Fibroblast of the aortic adventitia (primary cell): ENCODE results near the gene DLGAP1. TPM values are rescaled to one million over a fixed set of nuclear protein-coding genes. Genes with fewer than 3 reads are reported as not detected.

Experiments
- DNase-seq: peaks from one replicate; pipeline ENCODE4 v3.0.0-alpha.2; 2010; ENCODE audit warnings: low read depth
- H3K4me3 ChIP-seq: 2 replicates; pipeline ENCODE4 v1.5.1; 2011; ENCODE audit warnings: low read depth, mild to moderate bottlenecking, control low read depth, low read length, moderate library complexity
- total RNA-seq: library from RNA; depleted of rRNA; stranded (reverse); fragments of >200 nt; gene quantifications from 2 replicates; pipeline ENCODE4 v1.2.3, GENCODE V29; 2012; ENCODE audit warnings: low replicate concordance
- TF ChIP-seq, protein P1 (sequence below): IDR thresholded peaks from 2 replicates; pipeline ENCODE4 v1.5.1; 2011; ENCODE audit warnings: mild to moderate bottlenecking, low read length, control low read depth, inconsistent platforms; ENCODE audit not compliant: insufficient read depth

The DLGAP1 gene
- total RNA-seq, 1 donor, result 1.4 TPM

DNA sequence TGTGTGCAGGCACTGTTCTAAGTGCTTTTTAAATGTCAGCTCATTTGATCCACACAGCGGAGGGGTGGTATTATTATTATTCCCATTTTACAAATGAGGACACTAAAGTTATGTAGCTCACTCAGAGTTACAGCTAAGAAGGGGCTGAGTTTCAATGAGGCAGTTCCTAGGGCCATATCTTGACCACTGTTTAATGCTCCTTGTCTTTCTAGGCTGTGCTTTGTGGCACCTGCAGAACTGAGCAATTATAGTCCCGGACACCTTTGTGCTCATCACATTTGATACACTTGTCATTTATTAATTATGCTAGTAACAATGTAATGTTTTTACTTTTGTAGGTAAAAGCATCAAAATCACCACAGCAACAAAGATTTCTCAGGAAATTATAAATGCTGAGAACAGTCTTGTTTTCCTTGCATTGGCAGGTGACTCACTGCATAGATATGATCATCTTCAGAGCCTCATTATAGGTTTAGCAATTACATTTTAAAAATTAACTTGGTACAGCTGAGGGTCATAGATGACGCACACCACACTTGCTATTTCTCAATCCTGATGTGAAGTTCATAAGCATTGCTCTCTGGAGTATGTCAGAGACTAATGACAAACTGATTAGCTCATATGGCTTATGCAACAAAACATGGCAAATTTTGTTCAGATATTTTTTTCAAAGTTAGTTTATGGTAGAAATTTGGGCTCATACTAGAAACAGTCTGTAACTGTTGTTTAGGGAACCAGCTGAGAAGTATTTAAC, 638.3 kb downstream of the DLGAP1 start:
- TF ChIP-seq, protein P1, sequence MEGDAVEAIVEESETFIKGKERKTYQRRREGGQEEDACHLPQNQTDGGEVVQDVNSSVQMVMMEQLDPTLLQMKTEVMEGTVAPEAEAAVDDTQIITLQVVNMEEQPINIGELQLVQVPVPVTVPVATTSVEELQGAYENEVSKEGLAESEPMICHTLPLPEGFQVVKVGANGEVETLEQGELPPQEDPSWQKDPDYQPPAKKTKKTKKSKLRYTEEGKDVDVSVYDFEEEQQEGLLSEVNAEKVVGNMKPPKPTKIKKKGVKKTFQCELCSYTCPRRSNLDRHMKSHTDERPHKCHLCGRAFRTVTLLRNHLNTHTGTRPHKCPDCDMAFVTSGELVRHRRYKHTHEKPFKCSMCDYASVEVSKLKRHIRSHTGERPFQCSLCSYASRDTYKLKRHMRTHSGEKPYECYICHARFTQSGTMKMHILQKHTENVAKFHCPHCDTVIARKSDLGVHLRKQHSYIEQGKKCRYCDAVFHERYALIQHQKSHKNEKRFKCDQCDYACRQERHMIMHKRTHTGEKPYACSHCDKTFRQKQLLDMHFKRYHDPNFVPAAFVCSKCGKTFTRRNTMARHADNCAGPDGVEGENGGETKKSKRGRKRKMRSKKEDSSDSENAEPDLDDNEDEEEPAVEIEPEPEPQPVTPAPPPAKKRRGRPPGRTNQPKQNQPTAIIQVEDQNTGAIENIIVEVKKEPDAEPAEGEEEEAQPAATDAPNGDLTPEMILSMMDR, result no peak
- DNase-seq, result peak; percentile 98
- no peak overlapping the region for H3K4me3 ChIP-seq

GRCh38 chr18:3815991-3816390, 639.1 kb downstream of the DLGAP1 start:
- H3K4me3 ChIP-seq, result no peak overlapping the region
- TF ChIP-seq, protein P1, result no peak
- no peak for DNase-seq

DNA sequence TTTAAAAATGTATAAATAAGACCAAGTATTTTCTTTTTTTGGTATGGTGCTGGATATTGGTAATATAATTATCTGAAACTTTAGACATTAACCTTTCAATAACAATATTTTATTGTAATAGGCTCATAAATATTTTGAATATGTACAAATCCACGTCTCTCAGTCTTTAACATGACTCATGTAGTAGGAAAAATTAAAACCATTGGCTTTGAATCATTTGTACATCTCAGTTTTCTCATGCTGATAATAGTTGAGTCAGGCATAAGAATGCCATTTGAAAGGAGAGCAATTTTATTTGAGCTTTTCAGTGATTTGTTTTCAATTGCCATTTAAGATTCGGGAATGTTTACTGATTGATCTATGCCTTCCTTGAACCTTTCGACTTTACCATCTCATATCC, 640.3 kb downstream of the DLGAP1 start:
- H3K4me3 ChIP-seq, result no peak overlapping the region
- peak; percentile 63 for DNase-seq
- TF ChIP-seq, protein P1, result no peak

GRCh38 chr18:3810296-3810695, 644.8 kb downstream of the DLGAP1 start:
- no peak overlapping the region for H3K4me3 ChIP-seq
- DNase-seq, result peak; percentile 60
- TF ChIP-seq, protein P1, result no peak

GRCh38 chr18:3808985-3809780, 645.9 kb downstream of the DLGAP1 start:
- TF ChIP-seq, protein P1, result no peak
- H3K4me3 ChIP-seq, result no peak overlapping the region
- DNase-seq, result peak; percentile 39

DNA sequence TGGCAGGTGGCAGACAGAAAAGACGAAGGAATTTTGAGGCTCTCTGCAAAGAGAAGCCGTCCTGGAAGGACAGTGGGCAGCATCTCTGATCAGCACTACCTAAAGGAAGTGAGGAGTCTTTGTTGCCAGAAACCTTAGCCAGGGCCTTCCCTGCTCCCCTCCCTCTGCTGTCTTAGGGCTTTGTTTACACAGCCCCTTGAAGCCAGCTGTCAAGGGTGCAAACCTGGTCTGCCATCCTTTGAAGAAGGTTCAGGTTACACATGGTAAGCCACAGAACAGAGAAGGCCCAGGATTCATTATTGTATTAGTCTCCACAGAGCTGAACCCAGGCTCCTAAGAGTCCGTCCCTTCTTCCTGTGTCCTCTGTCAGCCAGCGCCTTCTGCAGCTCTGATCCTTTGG, 648.5 kb downstream of the DLGAP1 start:
- DNase-seq, result no peak
- no peak overlapping the region for H3K4me3 ChIP-seq
- TF ChIP-seq, protein P1, result no peak
